OCI-LY7 (cell line): ENCODE data around the gene MED10. TPM values are rescaled to one million over a fixed set of nuclear protein-coding genes. Genes with fewer than 3 reads are reported as not detected.

Source experiments
- BruUV-seq: library from RNA; stranded (reverse); fragments of 400-500 nt; replicated peaks from 2 replicates; lab custom pipeline; 2021; lab: Mats Ljungman, UMichigan
- CTCF ChIA-PET: fragments of 300-600 bp; sonication (Branson Sonifier 250); formaldehyde crosslinking; loops from one replicate; lab custom pipeline; 2022; ENCODE audit warnings: antibody characterized with exemption; ENCODE audit not compliant: unreplicated experiment; lab: Charles Lee
- POLR2A ChIA-PET: fragments of 300-600 bp; sonication (Branson Sonifier 250); formaldehyde crosslinking; loops from one replicate; lab custom pipeline; 2022; ENCODE audit warnings: antibody characterized with exemption; lab: Charles Lee
- DNase-seq: peaks from one replicate; pipeline ENCODE4 v3.0.0-alpha.2; 2015; ENCODE audit warnings: low spot score
- H2AFZ ChIP-seq: fragments of 200-600 bp; sonication (generic), shearing (Covaris generic); 2 replicates; pipeline ENCODE4 v1.6.1; 2014; ENCODE audit warnings: mild to moderate bottlenecking, antibody characterized with exemption, low read length, moderate library complexity
- H3K27ac ChIP-seq: fragments of 200-600 bp; sonication (generic); 2 replicates; pipeline ENCODE4 v1.5.1; 2014; ENCODE audit warnings: mixed run types, low read depth, mild to moderate bottlenecking, moderate library complexity, low read length, inconsistent platforms; ENCODE audit not compliant: poor library complexity, severe bottlenecking
- H3K36me3 ChIP-seq: fragments of 200-600 bp; sonication (generic); 2 replicates; pipeline ENCODE4 v1.6.1; 2014; ENCODE audit warnings: mild to moderate bottlenecking, antibody characterized with exemption, low read length, moderate library complexity, mixed read lengths; ENCODE audit not compliant: insufficient read depth
- H3K4me1 ChIP-seq: fragments of 200-600 bp; sonication (generic); 2 replicates; pipeline ENCODE4 v1.5.1; 2014; ENCODE audit warnings: mild to moderate bottlenecking, low read length; ENCODE audit not compliant: insufficient read depth, poor library complexity, severe bottlenecking
- H3K4me2 ChIP-seq: fragments of 200-600 bp; sonication (generic); 2 replicates; pipeline ENCODE4 v1.6.1; 2014; ENCODE audit warnings: mild to moderate bottlenecking, low read length
- H3K4me3 ChIP-seq: fragments of 200-600 bp; sonication (generic); 2 replicates; pipeline ENCODE4 v1.5.1; 2014; ENCODE audit warnings: mild to moderate bottlenecking, low read depth, low read length; ENCODE audit not compliant: poor library complexity, severe bottlenecking
- H3K79me2 ChIP-seq: fragments of 200-600 bp; sonication (generic); 2 replicates; pipeline ENCODE4 v1.6.1; 2016; ENCODE audit warnings: low read depth, mild to moderate bottlenecking, low read length, moderate library complexity, mixed read lengths; ENCODE audit not compliant: insufficient read depth
- H3K9me2 ChIP-seq: fragments of 200-600 bp; sonication (generic); 2 replicates; pipeline ENCODE4 v1.6.1; 2016; ENCODE audit warnings: mild to moderate bottlenecking, low read length, mixed read lengths; ENCODE audit not compliant: insufficient read depth
- H3K9me3 ChIP-seq: fragments of 200-600 bp; sonication (generic); 2 replicates; pipeline ENCODE4 v1.6.1; 2014; ENCODE audit warnings: mild to moderate bottlenecking, mixed run types, low read length, mixed read lengths
- H4K20me1 ChIP-seq: fragments of 200-600 bp; sonication (generic); 2 replicates; pipeline ENCODE4 v1.6.1; 2014; ENCODE audit warnings: mild to moderate bottlenecking, antibody characterized with exemption, low read length, moderate library complexity, mixed read lengths; ENCODE audit not compliant: insufficient read depth
- CTCF ChIP-seq: fragments of 200-600 bp; sonication (generic); conservative IDR thresholded peaks from 2 replicates; pipeline ENCODE4 v1.5.1; 2014; ENCODE audit warnings: mild to moderate bottlenecking, antibody characterized with exemption, low read length, moderate library complexity, mixed read lengths
- EZH2phosphoT487 ChIP-seq: fragments of 200-600 bp; sonication (generic); IDR thresholded peaks from 2 replicates; pipeline ENCODE4 v1.6.1; 2018; ENCODE audit warnings: low read depth, borderline replicate concordance, mild to moderate bottlenecking, mixed run types, antibody characterized with exemption, low read length, moderate library complexity, mixed read lengths
- intact Hi-C: fragments of 100-400 bp; cut with micrococcal nuclease; formaldehyde crosslinking; loops from one replicate; pipeline ENCODE4 v1.10.0; 2022; ENCODE audit not compliant: unreplicated experiment
- total RNA-seq, 2 experiments: library from RNA; depleted of rRNA in 1 of 2; stranded (reverse); fragments of >200 nt in 1 of 2; shearing (Covaris generic) in 1 of 2; gene quantifications; 2 replicates each; pipeline ENCODE4 v1.2.3, GENCODE V29; 2014 to 2022

The MED10 gene
- total RNA-seq, 2 experiments from 2014 or later: 16.2 to 47.3 TPM

DNA sequence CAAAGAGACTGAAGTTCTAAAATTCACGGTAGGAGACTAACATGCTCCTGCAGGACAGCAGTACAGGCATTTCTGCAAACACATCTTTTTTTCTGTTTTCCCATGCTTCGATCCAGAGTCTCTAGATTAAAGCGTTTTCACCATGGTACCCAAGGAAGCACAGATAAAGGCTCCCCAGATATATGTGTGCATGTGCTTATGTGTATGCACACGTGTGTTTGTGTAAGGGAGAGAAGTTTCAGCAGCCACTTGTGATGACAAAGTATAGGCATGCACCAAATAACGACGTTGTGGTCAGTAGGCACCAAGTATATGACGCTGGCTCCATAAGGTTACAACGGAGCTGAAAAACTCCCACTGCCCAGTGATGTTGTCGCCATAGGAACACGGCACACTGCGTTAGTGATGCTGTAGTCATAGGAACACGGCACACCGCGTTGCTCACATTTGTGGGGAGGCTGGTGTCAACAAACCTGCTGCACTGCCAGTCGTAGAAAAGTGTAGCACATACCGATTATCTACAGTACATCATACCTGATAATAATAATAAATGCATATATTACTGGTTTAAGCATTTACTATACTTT is 21.7 kb downstream of the MED10 start:
- no peak overlapping the region for H3K27ac ChIP-seq
- H3K9me3 ChIP-seq: no peaks in the 10 kb centered on the region
- no peak overlapping the region for H3K4me2 ChIP-seq
- CTCF ChIA-PET: no interaction called here
- POLR2A ChIA-PET: interaction anchor here (0.6 to 1.6 kb wide), 4 partner anchors 14 to 323 kb away, joined by 3 to 6 read pairs (median 3); no protein-coding TSS in a partner anchor
- no peaks in the 10 kb centered on the region for H4K20me1 ChIP-seq
- peaks cover 10% of the 10 kb centered on the region for H3K4me1 ChIP-seq
- no peak overlapping the region for H3K4me3 ChIP-seq
- H3K36me3 ChIP-seq: no peaks in the 10 kb centered on the region
- H3K79me2 ChIP-seq: no peaks in the 10 kb centered on the region
- H2AFZ ChIP-seq: no peak overlapping the region
- BruUV-seq: no TSS peak
- DNase-seq: no peak
- no peaks in the 10 kb centered on the region for H3K9me2 ChIP-seq
- intact Hi-C loops: no loop called here
- TF ChIP-seq CTCF: no peak
- no peak for TF ChIP-seq EZH2phosphoT487

DNA sequence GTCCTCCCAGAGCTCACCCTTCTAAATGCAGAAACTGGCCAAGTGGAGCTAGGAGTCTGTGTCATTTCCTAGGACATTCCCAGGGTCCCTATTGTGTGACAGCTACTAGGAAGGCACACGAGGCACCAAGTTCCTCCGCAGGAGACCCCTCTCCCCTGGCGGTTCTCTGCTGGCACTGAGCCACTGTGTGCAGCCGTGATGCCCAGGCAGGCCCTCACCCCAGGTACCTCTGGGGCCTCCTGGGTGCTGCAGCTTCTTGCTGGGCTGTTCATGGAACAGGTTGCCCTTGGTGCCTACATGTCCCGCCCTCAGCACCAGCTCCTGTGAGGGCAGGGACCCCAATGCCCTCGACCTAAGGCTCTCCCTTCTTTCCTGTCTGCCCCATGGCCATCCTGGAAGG is 23.1 kb downstream of the MED10 start:
- Histone ChIP-seq H3K4me2 (no peak overlapping the region), H4K20me1 (no peaks in the 10 kb centered on the region), H3K4me1 (peaks cover 7% of the 10 kb centered on the region), H3K27ac (no peak overlapping the region), H2AFZ (no peak overlapping the region), H3K9me2 (no peaks in the 10 kb centered on the region), H3K9me3 (no peaks in the 10 kb centered on the region), H3K79me2 (no peaks in the 10 kb centered on the region), H3K4me3 (no peak overlapping the region), H3K36me3 (no peaks in the 10 kb centered on the region)
- POLR2A ChIA-PET: interaction anchor here (1.0 kb wide), 1 partner anchor 65 kb away, joined by 5 read pairs; no protein-coding TSS in a partner anchor
- CTCF ChIA-PET: no interaction called here
- DNase-seq: no peak
- intact Hi-C loops: no loop called here
- no peak for TF ChIP-seq EZH2phosphoT487
- no peak for TF ChIP-seq CTCF
- BruUV-seq: no TSS peak

- intact Hi-C loops: no loop called here
- Histone ChIP-seq H3K4me1 (peaks cover 2% of the 10 kb centered on the region), H3K36me3 (no peaks in the 10 kb centered on the region), H3K9me3 (no peaks in the 10 kb centered on the region), H3K4me2 (no peak overlapping the region), H2AFZ (no peak overlapping the region), H3K9me2 (no peaks in the 10 kb centered on the region), H4K20me1 (no peaks in the 10 kb centered on the region), H3K4me3 (no peak overlapping the region), H3K79me2 (no peaks in the 10 kb centered on the region), H3K27ac (no peak overlapping the region)
- ChIA-PET CTCF (no interaction called here), POLR2A (interaction anchor here (0.8 kb wide), 1 partner anchor 321 kb away, joined by 3 read pairs; no protein-coding TSS in a partner anchor)
- no peak for DNase-seq
- BruUV-seq: no TSS peak
- TF ChIP-seq EZH2phosphoT487 (no peak), CTCF (no peak)
These were observed 23.5 kb downstream of the MED10 start for GRCh38 chr5:6354848-6355247.
